ENCODE data around the gene CCR4.
"Not testable (repeated sequence)": the region's sequence is repeated elsewhere in the genome, so short reads cannot be mapped to it uniquely, and the experiment has no call there.

The CCR4 gene

DNA sequence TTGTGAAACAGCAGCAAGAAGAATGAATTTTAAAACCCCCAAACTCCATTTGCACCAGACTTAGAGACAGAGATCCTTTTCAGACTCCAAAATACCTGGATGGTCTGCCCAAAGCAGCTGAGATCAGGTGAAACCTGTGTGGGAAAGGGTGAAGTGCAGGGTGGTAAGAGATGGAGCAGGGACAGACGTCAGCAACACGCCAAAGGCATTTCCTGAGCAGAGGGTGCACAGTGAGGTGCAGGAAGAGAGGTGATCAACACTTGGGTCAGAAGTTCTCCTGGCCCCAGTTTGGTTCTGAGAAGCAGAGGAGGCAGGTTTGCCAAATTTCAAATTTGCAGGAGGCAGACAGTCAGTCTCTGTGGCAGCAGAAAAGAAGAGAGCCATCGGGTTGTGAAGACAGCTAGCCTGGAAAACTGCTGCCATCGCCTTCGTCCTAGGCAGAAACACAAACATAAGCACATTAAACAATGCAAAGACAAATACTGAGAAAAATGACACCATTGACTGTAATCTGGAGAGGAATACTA is 9.8 kb downstream of the CCR4 start:
- Histone ChIP-seq H3K36me3 (ENCODE audit: insufficient read depth, insufficient read length, low read length) (no peaks in the 10 kb centered on the region), H3K27me3 (ENCODE audit: insufficient read depth, insufficient read length) (no peaks in the 10 kb centered on the region), H3K4me3 (ENCODE audit: insufficient read length, low read depth) (no peak overlapping the region)

DNA sequence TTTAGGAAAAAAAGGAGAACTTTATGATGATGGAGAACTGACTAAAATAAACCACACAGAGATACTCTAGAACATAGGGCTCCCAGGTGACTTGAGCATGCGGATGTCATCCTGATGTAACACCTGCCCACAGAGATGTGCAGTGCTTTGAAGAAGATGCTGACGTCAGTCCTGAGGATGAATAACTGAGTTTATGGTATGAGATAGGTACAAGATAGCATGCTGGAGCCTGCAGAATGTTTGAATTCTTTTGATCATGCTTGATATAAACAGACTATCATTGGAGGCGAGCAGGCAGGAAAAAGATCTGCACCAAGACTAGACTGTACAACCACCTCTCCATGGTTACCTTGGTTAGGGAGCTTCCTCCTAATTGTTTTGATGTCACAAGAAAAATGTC is 12.4 kb downstream of the CCR4 start:
- Histone ChIP-seq H3K9me3 (ENCODE audit: insufficient read depth, low read length) (peaks cover 22% of the 10 kb centered on the region), H3K9ac (ENCODE audit: insufficient read length, low read depth) (no peak overlapping the region), H3K4me3 (ENCODE audit: insufficient read length, low read depth) (no peak overlapping the region), H3K4me1 (ENCODE audit: insufficient read depth, insufficient read length) (no peaks in the 10 kb centered on the region), H3K27me3 (ENCODE audit: insufficient read depth, insufficient read length) (no peaks in the 10 kb centered on the region), H3K36me3 (ENCODE audit: insufficient read depth, insufficient read length, low read length) (no peaks in the 10 kb centered on the region)
- DNase-seq (ENCODE audit: low read depth, low spot score): no peak
- no peak for TF ChIP-seq SUZ12 (IDR thresholded peaks at IDR 0.05; ENCODE audit: extremely low read depth, insufficient read depth, insufficient read length)
- TF ChIP-seq YY1 (IDR thresholded peaks at IDR 0.05; ENCODE audit: insufficient read depth, insufficient read length): no peak
- no peak for TF ChIP-seq ZNF274 (IDR thresholded peaks at IDR 0.05; ENCODE audit: low read depth, low read length)

More for the DNA sequence above, 9.8 kb downstream of the CCR4 start:
- no peak for TF ChIP-seq ZNF274 (IDR thresholded peaks at IDR 0.05; ENCODE audit: low read depth, low read length)
- no peak for TF ChIP-seq YY1 (IDR thresholded peaks at IDR 0.05; ENCODE audit: insufficient read depth, insufficient read length)
- TF ChIP-seq SUZ12 (IDR thresholded peaks at IDR 0.05; ENCODE audit: extremely low read depth, insufficient read depth, insufficient read length): no peak
- Histone ChIP-seq H3K9ac (ENCODE audit: insufficient read length, low read depth) (no peak overlapping the region), H3K4me1 (ENCODE audit: insufficient read depth, insufficient read length) (no peaks in the 10 kb centered on the region), H3K9me3 (ENCODE audit: insufficient read depth, low read length) (peaks cover 16% of the 10 kb centered on the region)
- no peak for DNase-seq (ENCODE audit: low read depth, low spot score)

DNA sequence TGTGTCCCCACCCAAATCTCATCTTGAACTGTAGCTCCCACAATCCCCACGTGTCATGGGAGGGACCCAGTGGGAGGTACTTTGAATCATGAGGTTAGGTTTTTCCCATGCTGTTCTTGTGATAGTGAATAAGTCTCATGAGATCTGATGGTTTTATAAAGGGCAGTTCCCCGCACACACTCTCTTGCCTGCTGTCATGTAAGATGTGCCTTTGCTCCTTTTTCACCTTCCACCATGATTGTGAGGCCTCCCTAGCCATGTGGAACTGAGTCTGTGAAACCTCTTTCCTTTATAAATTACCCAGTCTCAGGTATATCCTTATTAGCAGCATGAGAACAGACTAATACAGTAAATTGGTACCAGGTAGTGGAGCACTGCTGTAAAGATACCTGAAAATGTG is 13.3 kb downstream of the CCR4 start:
- not testable (repeated sequence) for H3K4me1 ChIP-seq (ENCODE audit: insufficient read depth, insufficient read length); H3K27me3 ChIP-seq (ENCODE audit: insufficient read depth, insufficient read length); H3K9ac ChIP-seq (ENCODE audit: insufficient read length, low read depth); DNase-seq (ENCODE audit: low read depth, low spot score); H3K4me3 ChIP-seq (ENCODE audit: insufficient read length, low read depth); H3K36me3 ChIP-seq (ENCODE audit: insufficient read depth, insufficient read length, low read length)
- H3K9me3 ChIP-seq (ENCODE audit: insufficient read depth, low read length): peaks cover 22% of the 10 kb centered on the region

DNA sequence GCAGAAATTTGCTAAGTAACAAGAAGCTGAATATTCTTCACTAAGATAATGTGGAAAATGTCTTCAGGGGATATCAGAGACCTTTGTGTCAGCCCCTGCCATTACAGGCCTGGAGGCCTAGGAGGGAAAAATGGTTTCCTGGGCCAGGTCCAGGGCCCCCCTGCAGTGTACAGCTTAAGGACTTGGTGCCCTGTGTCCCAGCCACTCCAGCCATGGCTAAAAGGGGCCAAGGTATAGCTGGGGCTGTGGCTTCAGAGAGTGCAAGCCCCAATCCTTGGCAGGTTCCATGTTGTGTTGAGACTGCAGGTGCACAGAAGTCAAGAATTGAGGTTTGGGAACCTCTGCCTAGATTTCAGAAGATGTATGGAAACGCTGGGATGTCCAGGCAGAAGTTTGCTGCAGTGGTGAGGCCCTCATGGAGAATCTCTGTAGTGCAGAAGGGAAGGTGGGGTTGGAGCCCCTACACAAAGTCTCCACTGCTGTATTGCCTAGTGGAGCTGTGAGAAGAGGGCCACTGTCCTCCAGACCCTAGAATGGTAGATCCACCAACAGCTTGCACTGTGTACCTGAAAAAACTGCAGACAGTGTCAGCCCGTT is 14.3 kb downstream of the CCR4 start:
- H3K4me1 ChIP-seq (ENCODE audit: insufficient read depth, insufficient read length); DNase-seq (ENCODE audit: low read depth, low spot score); H3K9ac ChIP-seq (ENCODE audit: insufficient read length, low read depth); H3K36me3 ChIP-seq (ENCODE audit: insufficient read depth, insufficient read length, low read length); H3K4me3 ChIP-seq (ENCODE audit: insufficient read length, low read depth); H3K27me3 ChIP-seq (ENCODE audit: insufficient read depth, insufficient read length): not testable (repeated sequence)
- H3K9me3 ChIP-seq (ENCODE audit: insufficient read depth, low read length): peaks cover 22% of the 10 kb centered on the region

DNA sequence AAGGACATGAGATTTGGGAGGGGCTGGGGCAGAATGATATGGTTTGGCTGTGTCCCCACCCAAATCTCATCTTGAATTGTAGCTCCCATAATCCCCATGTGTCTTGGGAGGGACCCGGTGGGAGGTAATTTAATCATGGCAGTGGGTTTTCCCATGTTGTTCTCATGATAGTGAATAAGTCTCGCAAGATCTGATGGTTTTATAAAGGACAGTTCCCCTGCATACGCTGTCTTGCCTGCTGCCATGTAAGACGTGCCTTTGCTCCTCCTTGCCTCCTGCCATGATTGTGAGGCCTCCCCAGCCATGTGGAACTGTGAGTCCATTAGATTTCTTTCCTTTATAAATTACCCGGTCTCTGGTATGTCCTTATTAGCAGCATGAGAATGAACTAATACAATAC is 15.2 kb downstream of the CCR4 start:
- peaks cover 22% of the 10 kb centered on the region for H3K9me3 ChIP-seq (ENCODE audit: insufficient read depth, low read length)
- not testable (repeated sequence) for H3K36me3 ChIP-seq (ENCODE audit: insufficient read depth, insufficient read length, low read length); H3K27me3 ChIP-seq (ENCODE audit: insufficient read depth, insufficient read length); H3K4me3 ChIP-seq (ENCODE audit: insufficient read length, low read depth); H3K4me1 ChIP-seq (ENCODE audit: insufficient read depth, insufficient read length); DNase-seq (ENCODE audit: low read depth, low spot score); H3K9ac ChIP-seq (ENCODE audit: insufficient read length, low read depth)

DNA sequence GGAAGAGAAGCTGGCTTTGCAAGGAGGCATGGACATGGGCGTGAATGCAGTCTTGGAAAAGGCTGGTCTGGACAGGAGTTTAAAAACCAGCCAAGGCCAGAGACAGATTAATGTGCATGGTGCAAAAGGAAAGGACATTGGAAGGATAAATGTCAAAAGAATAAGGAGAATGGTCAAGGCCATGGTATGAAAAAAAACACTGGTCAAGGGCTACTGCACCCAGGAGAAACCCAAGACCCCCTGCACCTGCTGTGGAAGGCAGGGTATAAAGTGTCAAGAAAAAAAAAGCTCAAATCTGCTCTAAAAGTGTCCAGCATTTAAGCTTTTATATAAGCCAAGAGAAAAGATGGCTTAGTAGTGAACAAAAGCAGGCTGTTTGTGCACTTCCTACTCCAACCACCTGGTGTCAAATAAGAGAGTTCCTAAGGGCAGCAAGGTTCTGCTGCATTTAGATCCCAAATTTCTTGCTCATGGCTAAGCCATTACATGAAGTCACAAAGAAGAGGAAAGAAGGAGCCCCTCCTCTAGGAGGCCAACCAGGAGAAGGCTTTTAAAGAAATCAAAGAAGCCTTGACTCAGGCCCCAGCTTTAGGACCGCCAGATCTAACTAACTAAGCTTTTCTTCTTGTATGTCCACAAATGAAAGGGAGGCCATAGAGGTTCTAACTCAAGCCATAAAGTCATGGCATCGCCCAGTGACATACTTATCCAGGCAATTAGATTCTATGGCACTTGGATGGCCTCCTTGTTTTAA is 16.9 kb downstream of the CCR4 start:
- H3K4me1 ChIP-seq (ENCODE audit: insufficient read depth, insufficient read length): no peaks in the 10 kb centered on the region

DNA sequence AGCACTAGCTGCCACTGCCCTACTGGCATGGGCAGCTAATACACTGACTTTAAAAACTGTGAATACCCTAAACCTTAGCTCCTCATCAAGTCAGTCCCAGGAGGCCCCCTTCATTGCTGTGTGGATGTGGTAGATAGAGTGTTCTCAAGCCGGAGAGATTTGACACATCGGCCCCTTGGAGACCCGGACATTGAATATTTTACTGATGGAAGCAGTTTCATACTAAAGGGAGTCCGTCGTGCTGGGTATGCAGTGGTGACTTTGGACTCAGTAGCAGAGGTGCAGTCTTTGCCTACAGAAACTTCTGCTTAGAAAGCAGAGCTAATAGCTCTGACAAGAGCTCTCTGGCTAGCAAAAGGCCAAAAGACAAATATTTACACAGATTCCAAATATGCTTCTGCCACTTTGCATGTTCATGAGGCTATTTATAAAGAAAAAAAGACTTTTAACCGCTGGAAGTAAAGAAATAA is 17.5 kb downstream of the CCR4 start:
- Histone ChIP-seq H3K36me3 (ENCODE audit: insufficient read depth, insufficient read length, low read length) (no peaks in the 10 kb centered on the region), H3K4me1 (ENCODE audit: insufficient read depth, insufficient read length) (no peaks in the 10 kb centered on the region), H3K9ac (ENCODE audit: insufficient read length, low read depth) (no peak overlapping the region), H3K9me3 (ENCODE audit: insufficient read depth, low read length) (peaks cover 22% of the 10 kb centered on the region), H3K27me3 (ENCODE audit: insufficient read depth, insufficient read length) (no peaks in the 10 kb centered on the region), H3K4me3 (ENCODE audit: insufficient read length, low read depth) (no peak overlapping the region)
- DNase-seq (ENCODE audit: low read depth, low spot score): no peak
- TF ChIP-seq SUZ12 (IDR thresholded peaks at IDR 0.05; ENCODE audit: extremely low read depth, insufficient read depth, insufficient read length) (no peak), YY1 (IDR thresholded peaks at IDR 0.05; ENCODE audit: insufficient read depth, insufficient read length) (no peak), ZNF274 (IDR thresholded peaks at IDR 0.05; ENCODE audit: low read depth, low read length) (no peak)

More for the DNA sequence above, 16.9 kb downstream of the CCR4 start:
- DNase-seq (ENCODE audit: low read depth, low spot score): no peak
- H3K36me3 ChIP-seq (ENCODE audit: insufficient read depth, insufficient read length, low read length): no peaks in the 10 kb centered on the region
- H3K9ac ChIP-seq (ENCODE audit: insufficient read length, low read depth): no peak overlapping the region
- H3K4me3 ChIP-seq (ENCODE audit: insufficient read length, low read depth): no peak overlapping the region
- no peaks in the 10 kb centered on the region for H3K27me3 ChIP-seq (ENCODE audit: insufficient read depth, insufficient read length)
- TF ChIP-seq ZNF274 (IDR thresholded peaks at IDR 0.05; ENCODE audit: low read depth, low read length): no peak
- no peak for TF ChIP-seq YY1 (IDR thresholded peaks at IDR 0.05; ENCODE audit: insufficient read depth, insufficient read length)
- no peak for TF ChIP-seq SUZ12 (IDR thresholded peaks at IDR 0.05; ENCODE audit: extremely low read depth, insufficient read depth, insufficient read length)
- peaks cover 22% of the 10 kb centered on the region for H3K9me3 ChIP-seq (ENCODE audit: insufficient read depth, low read length)
